ENCODE data around the gene PRMT5.

PRMT5 gene

GRCh38 chr14:22929104-22929960 lies at the start of gene PRMT5:
Gene PRMT5 (minus strand): TSS chr14:22929376. CDS start chr14:22929361, 15 bp downstream.
- TF ChIP-seq EGR1 (IDR thresholded peaks at IDR 0.05) (peak; percentile 63; the same call in 1 of the 2 replicates), CREB1 (IDR thresholded peaks at IDR 0.05; ENCODE audit: low read depth) (peak; percentile 35; the same call in 1 of the 2 replicates), MAX (IDR thresholded peaks at IDR 0.05) (peak; percentile 88), ZBTB7A (IDR thresholded peaks at IDR 0.05; ENCODE audit: low read depth) (peak; percentile 82; the same call in 1 of the 2 replicates), TEAD4 (IDR thresholded peaks at IDR 0.05) (peak; percentile 89), USF1 (IDR thresholded peaks at IDR 0.05) (no peak), YY1 (IDR thresholded peaks at IDR 0.05; ENCODE audit: low read depth) (peak; percentile 97), TCF12 (IDR thresholded peaks at IDR 0.05; ENCODE audit: low read depth) (no peak), CEBPB (IDR thresholded peaks at IDR 0.05) (peak; percentile 20; the same call in 1 of the 2 replicates), RAD21 (IDR thresholded peaks at IDR 0.05; ENCODE audit: low read depth) (no peak), EP300 (IDR thresholded peaks at IDR 0.05; ENCODE audit: borderline replicate concordance) (no peak), FOXM1 (IDR thresholded peaks at IDR 0.05; ENCODE audit: borderline replicate concordance, low read depth) (no peak), TAF1 (IDR thresholded peaks at IDR 0.05; ENCODE audit: low read depth) (peak; percentile 97), NFIC (IDR thresholded peaks at IDR 0.05) (no peak)
- TF ChIP-seq, protein P1, sequence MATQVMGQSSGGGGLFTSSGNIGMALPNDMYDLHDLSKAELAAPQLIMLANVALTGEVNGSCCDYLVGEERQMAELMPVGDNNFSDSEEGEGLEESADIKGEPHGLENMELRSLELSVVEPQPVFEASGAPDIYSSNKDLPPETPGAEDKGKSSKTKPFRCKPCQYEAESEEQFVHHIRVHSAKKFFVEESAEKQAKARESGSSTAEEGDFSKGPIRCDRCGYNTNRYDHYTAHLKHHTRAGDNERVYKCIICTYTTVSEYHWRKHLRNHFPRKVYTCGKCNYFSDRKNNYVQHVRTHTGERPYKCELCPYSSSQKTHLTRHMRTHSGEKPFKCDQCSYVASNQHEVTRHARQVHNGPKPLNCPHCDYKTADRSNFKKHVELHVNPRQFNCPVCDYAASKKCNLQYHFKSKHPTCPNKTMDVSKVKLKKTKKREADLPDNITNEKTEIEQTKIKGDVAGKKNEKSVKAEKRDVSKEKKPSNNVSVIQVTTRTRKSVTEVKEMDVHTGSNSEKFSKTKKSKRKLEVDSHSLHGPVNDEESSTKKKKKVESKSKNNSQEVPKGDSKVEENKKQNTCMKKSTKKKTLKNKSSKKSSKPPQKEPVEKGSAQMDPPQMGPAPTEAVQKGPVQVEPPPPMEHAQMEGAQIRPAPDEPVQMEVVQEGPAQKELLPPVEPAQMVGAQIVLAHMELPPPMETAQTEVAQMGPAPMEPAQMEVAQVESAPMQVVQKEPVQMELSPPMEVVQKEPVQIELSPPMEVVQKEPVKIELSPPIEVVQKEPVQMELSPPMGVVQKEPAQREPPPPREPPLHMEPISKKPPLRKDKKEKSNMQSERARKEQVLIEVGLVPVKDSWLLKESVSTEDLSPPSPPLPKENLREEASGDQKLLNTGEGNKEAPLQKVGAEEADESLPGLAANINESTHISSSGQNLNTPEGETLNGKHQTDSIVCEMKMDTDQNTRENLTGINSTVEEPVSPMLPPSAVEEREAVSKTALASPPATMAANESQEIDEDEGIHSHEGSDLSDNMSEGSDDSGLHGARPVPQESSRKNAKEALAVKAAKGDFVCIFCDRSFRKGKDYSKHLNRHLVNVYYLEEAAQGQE (IDR thresholded peaks at IDR 0.05; ENCODE audit: low read depth), result no peak

DNA sequence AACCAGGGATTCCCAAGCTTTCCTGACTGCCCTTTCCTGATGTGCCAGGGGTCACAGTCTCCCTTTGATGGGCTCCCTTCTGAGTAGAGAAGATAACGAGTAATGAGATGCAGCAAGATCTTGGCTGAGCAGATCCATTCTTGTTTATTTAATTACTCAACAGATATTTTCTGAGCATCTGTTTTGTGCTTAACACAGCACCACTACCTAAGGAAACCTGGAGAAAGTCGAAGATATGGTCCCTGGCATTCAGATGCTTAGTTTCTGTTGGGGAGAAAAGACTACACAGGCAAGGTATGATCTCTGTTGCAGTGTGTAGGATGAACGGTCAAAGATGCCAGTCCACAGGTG lies 49.3 kb upstream of the PRMT5 start:
- TF ChIP-seq MAX (IDR thresholded peaks at IDR 0.05) (no peak), ZBTB7A (IDR thresholded peaks at IDR 0.05; ENCODE audit: low read depth) (no peak), EP300 (IDR thresholded peaks at IDR 0.05; ENCODE audit: borderline replicate concordance) (no peak), USF1 (IDR thresholded peaks at IDR 0.05) (no peak), YY1 (IDR thresholded peaks at IDR 0.05; ENCODE audit: low read depth) (no peak), EGR1 (IDR thresholded peaks at IDR 0.05) (no peak), FOXM1 (IDR thresholded peaks at IDR 0.05; ENCODE audit: borderline replicate concordance, low read depth) (no peak), TEAD4 (IDR thresholded peaks at IDR 0.05) (no peak), CREB1 (IDR thresholded peaks at IDR 0.05; ENCODE audit: low read depth) (no peak), CEBPB (IDR thresholded peaks at IDR 0.05) (no peak), NFIC (IDR thresholded peaks at IDR 0.05) (no peak), TAF1 (IDR thresholded peaks at IDR 0.05; ENCODE audit: low read depth) (no peak), TCF12 (IDR thresholded peaks at IDR 0.05; ENCODE audit: low read depth) (no peak), RAD21 (IDR thresholded peaks at IDR 0.05; ENCODE audit: low read depth) (no peak)
- TF ChIP-seq, protein P1 (IDR thresholded peaks at IDR 0.05; ENCODE audit: low read depth), result no peak

GRCh38 chr14:22977684-22978486 lies 48.7 kb upstream of the PRMT5 start:
- TF ChIP-seq NFIC (IDR thresholded peaks at IDR 0.05) (peak; percentile 30; the same call in 1 of the 2 replicates), MAX (IDR thresholded peaks at IDR 0.05) (0 out of 2 replicates have a peak, but pooled peaks have one; percentile 20), EP300 (IDR thresholded peaks at IDR 0.05; ENCODE audit: borderline replicate concordance) (peak; percentile 44; the same call in 1 of the 2 replicates), TCF12 (IDR thresholded peaks at IDR 0.05; ENCODE audit: low read depth) (peak; percentile 35; the same call in 1 of the 2 replicates), ZBTB7A (IDR thresholded peaks at IDR 0.05; ENCODE audit: low read depth) (peak; percentile 73; the same call in 1 of the 2 replicates), TEAD4 (IDR thresholded peaks at IDR 0.05) (peak; percentile 96), RAD21 (IDR thresholded peaks at IDR 0.05; ENCODE audit: low read depth) (no peak)
- TF ChIP-seq, protein P1 (IDR thresholded peaks at IDR 0.05; ENCODE audit: low read depth), result no peak
